ENCODE measurements around the gene ADGRV1. TPM values are rescaled to one million over a fixed set of nuclear protein-coding genes. Genes with fewer than 3 reads are reported as not detected.
A peak's percentile ranks its signal among the peaks of the same experiment; 100 is the strongest.

The ADGRV1 gene
- total RNA-seq, 1 experiment from 2014 or later = 64.8 TPM

DNA sequence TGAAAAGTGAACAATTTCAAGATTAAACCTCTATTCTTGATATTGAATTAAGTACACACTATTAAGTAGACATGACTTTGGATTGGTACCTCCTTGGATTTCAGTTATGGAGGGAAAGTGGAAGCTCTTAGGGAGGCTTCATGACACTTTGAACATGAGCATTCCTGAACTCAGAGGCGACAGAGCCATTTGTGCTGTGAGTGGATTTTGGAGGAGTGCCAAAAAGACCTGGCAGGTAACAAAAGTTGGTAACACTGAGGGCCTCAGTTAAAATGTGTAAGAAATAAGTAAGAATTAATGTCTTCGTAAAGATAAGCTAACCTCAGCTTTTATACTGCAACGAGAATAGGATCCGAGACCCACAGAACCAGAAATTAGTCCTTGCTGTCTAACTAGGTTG lies 467.9 kb downstream of the ADGRV1 start:
- no peak overlapping the region for H2BK12ac ChIP-seq (ENCODE audit: insufficient read length, low read depth, low read length)
- H3K36me3 Mint-ChIP-seq (ENCODE audit: insufficient read depth in 1 of 3, low read depth in 3 of 3) = no peaks in the 10 kb centered on the region
- no peak overlapping the region for H3K4ac ChIP-seq (ENCODE audit: low read depth, low read length)
- no peak overlapping the region for H2AK5ac ChIP-seq (ENCODE audit: insufficient read length, low read length)
- H3K27me3 Mint-ChIP-seq (ENCODE audit: low read depth) = no peaks in the 10 kb centered on the region
- no peaks in the 10 kb centered on the region for H3K23me2 ChIP-seq (ENCODE audit: insufficient read length, low read depth, low read length, poor library complexity, severe bottlenecking)
- no peak overlapping the region for H2BK15ac ChIP-seq (ENCODE audit: low read depth, low read length)
- no peak overlapping the region for H4K8ac ChIP-seq (replicated peaks; ENCODE audit: insufficient read length, low read depth, low read length)
- H3K27ac Mint-ChIP-seq = peak overlapping the region in 2 of 3 experiments; percentile 17 to 32; a peak in 2 of 7 replicates
- H3K9ac ChIP-seq (ENCODE audit: extremely low read depth, insufficient read length, low read length) = no peak overlapping the region
- H4K20me1 ChIP-seq (ENCODE audit: control insufficient read depth, insufficient read depth, insufficient read length) = no peaks in the 10 kb centered on the region
- no peak overlapping the region for H4K5ac ChIP-seq (ENCODE audit: insufficient read length, low read depth, low read length)
- no peak overlapping the region for H3T11ph ChIP-seq (ENCODE audit: low read length)
- TF ChIP-seq, protein P1, sequence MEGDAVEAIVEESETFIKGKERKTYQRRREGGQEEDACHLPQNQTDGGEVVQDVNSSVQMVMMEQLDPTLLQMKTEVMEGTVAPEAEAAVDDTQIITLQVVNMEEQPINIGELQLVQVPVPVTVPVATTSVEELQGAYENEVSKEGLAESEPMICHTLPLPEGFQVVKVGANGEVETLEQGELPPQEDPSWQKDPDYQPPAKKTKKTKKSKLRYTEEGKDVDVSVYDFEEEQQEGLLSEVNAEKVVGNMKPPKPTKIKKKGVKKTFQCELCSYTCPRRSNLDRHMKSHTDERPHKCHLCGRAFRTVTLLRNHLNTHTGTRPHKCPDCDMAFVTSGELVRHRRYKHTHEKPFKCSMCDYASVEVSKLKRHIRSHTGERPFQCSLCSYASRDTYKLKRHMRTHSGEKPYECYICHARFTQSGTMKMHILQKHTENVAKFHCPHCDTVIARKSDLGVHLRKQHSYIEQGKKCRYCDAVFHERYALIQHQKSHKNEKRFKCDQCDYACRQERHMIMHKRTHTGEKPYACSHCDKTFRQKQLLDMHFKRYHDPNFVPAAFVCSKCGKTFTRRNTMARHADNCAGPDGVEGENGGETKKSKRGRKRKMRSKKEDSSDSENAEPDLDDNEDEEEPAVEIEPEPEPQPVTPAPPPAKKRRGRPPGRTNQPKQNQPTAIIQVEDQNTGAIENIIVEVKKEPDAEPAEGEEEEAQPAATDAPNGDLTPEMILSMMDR (conservative IDR thresholded peaks at IDR 0.05) = no peak
- H2BK20ac ChIP-seq (ENCODE audit: low read depth, low read length, poor library complexity, severe bottlenecking) = no peak overlapping the region
- no peak overlapping the region for H3K18ac ChIP-seq (ENCODE audit: insufficient read length, low read depth, low read length)
- H3K56ac ChIP-seq (ENCODE audit: insufficient read length, low read depth, low read length) = no peak overlapping the region
- no peak overlapping the region for H2BK120ac ChIP-seq (ENCODE audit: low read depth, low read length, poor library complexity, severe bottlenecking)
- no peak overlapping the region for H3K23ac ChIP-seq (ENCODE audit: insufficient read length, low read depth, low read length)
- no peaks in the 10 kb centered on the region for H3K27me3 ChIP-seq (ENCODE audit: insufficient read depth, low read length)
- H2BK5ac ChIP-seq (ENCODE audit: insufficient read length, low read length) = no peak overlapping the region
- no peaks in the 10 kb centered on the region; the same call in 1 of the 2 replicates for H3K4me1 ChIP-seq (ENCODE audit: insufficient read depth, low read length)
- WGBS (ENCODE audit: extremely low coverage, insufficient read length, low lambda C conversion rate) = no CpG with 5 or more reads among the region's 4 CpGs
- no peak overlapping the region for H3K4me3 Mint-ChIP-seq
- H3K9me3 ChIP-seq (ENCODE audit: control insufficient read depth, low read depth, low read length) = no peaks in the 10 kb centered on the region
- no peaks in the 10 kb centered on the region for H3K9me3 Mint-ChIP-seq
- no peaks in the 10 kb centered on the region for H3K79me1 ChIP-seq (ENCODE audit: insufficient read depth, low read depth, low read length, poor library complexity, severe bottlenecking)
- no peak overlapping the region for H3K4me2 ChIP-seq (ENCODE audit: insufficient read depth, insufficient read length, low read length)
- no peaks in the 10 kb centered on the region for H3K79me2 ChIP-seq (ENCODE audit: insufficient read depth, low read length)
- H3K14ac ChIP-seq (ENCODE audit: insufficient read depth, low read length) = no peak overlapping the region
- H3K27ac ChIP-seq (ENCODE audit: insufficient read length, low read depth, low read length) = no peak overlapping the region
- H4K91ac ChIP-seq (ENCODE audit: insufficient read length, low read depth, low read length) = no peak overlapping the region
- DNase-seq = no peak
- peaks cover 7 to 10% of the 10 kb centered on the region in 2 experiments for H3K4me1 Mint-ChIP-seq
- H2AFZ ChIP-seq (ENCODE audit: low read length) = no peak overlapping the region

All from H9 (cell line).